GM12878 (cell line): Measurements from ENCODE around the gene DIPK2A. TPM values are rescaled to one million over a fixed set of nuclear protein-coding genes. Genes with fewer than 3 reads are reported as not detected.

ENCODE experiments used
- ATAC-seq: fragments of 200-7000 bp; cut with Tn5 transposase; 3 replicates; pipeline ENCODE4 v1.9.1; 2020; ENCODE audit warnings: mild to moderate bottlenecking, moderate library complexity
- BruUV-seq: library from RNA; stranded (reverse); fragments of 400-500 nt; replicated peaks from 2 replicates; lab custom pipeline; 2021; lab: Mats Ljungman, UMichigan
- CTCF ChIA-PET: fragments of 300-600 bp; sonication (Branson Sonifier 250); formaldehyde crosslinking; extraction: SDS; loops from one replicate; lab custom pipeline; 2021; ENCODE audit warnings: inconsistent platforms; lab: Yijun Ruan, JAX
- POLR2A ChIA-PET: fragments of 350-600 bp; formaldehyde crosslinking; extraction: SDS; loops from one replicate; lab custom pipeline; 2021; ENCODE audit warnings: inconsistent platforms; lab: Charles Lee
- RAD21 ChIA-PET: fragments of 300-600 bp; sonication (Branson Sonifier 250); formaldehyde crosslinking; loops from one replicate; lab custom pipeline; 2023; ENCODE audit warnings: antibody characterized with exemption; ENCODE audit not compliant: unreplicated experiment; lab: Charles Lee
- SMC1A ChIA-PET: fragments of 300-600 bp; sonication (Branson Sonifier 250); formaldehyde crosslinking; loops from one replicate; lab custom pipeline; 2023; ENCODE audit not compliant: unreplicated experiment, uncharacterized antibody; lab: Charles Lee
- DNase-seq: peaks from one replicate; pipeline ENCODE4 v3.0.0-alpha.2; 2011; ENCODE audit warnings: low read depth, low spot score
- FAIRE-seq: peaks from 3 replicates; lab custom pipeline; 2011; peaks lifted over from hg19 to GRCh38; lab: Jason Lieb, UNC
- H2AFZ ChIP-seq: 2 replicates; pipeline ENCODE4 v1.6.0; 2011; ENCODE audit warnings: low read depth, low read length, control low read depth; ENCODE audit not compliant: control insufficient read depth
- H3K27ac ChIP-seq: 2 replicates; pipeline ENCODE4 v1.5.1; 2011; ENCODE audit warnings: control low read depth; ENCODE audit not compliant: control insufficient read depth, insufficient read depth
- H3K27me3 ChIP-seq, 2 experiments: replicated peaks in 1 of 2; 2 replicates each; pipeline versions ENCODE4 v1.6.0 to v1.6.1; 2011; ENCODE audit warnings: low read length in 1 of 2; ENCODE audit not compliant: control insufficient read depth in 2 of 2, insufficient read depth in 2 of 2
- H3K36me3 ChIP-seq, 2 experiments: 2 replicates each; pipeline ENCODE4 v1.5.1; 2011; ENCODE audit warnings: low read length in 1 of 2; ENCODE audit not compliant: control insufficient read depth in 2 of 2, insufficient read depth in 2 of 2
- H3K4me1 ChIP-seq: 2 replicates; pipeline ENCODE4 v1.6.1; 2011; ENCODE audit warnings: mild to moderate bottlenecking, low read length, moderate library complexity, mixed read lengths; ENCODE audit not compliant: control insufficient read depth, insufficient read depth
- H3K4me2 ChIP-seq: 2 replicates; pipeline ENCODE4 v1.6.0; 2011; ENCODE audit warnings: control low read depth; ENCODE audit not compliant: control insufficient read depth, insufficient read depth
- H3K4me3 ChIP-seq: fragments of 200-600 bp; sonication (generic); 2 replicates; pipeline ENCODE4 v1.5.1; 2016
- H3K79me2 ChIP-seq: 2 replicates; pipeline ENCODE4 v1.6.0; 2011; ENCODE audit warnings: low read length; ENCODE audit not compliant: control insufficient read depth, insufficient read depth
- H3K9ac ChIP-seq: 2 replicates; pipeline ENCODE4 v1.8.0; 2011; ENCODE audit warnings: low read length, control low read depth, mixed read lengths; ENCODE audit not compliant: control insufficient read depth, insufficient read depth
- H3K9me3 ChIP-seq: replicated peaks from 3 replicates; pipeline ENCODE4 v1.5.1; 2011; ENCODE audit warnings: mild to moderate bottlenecking, low read length; ENCODE audit not compliant: control insufficient read depth, insufficient read depth
- H4K20me1 ChIP-seq: 2 replicates; pipeline ENCODE4 v1.6.0; 2011; ENCODE audit not compliant: control insufficient read depth, insufficient read depth
- BRCA1 ChIP-seq: IDR thresholded peaks from 2 replicates; pipeline ENCODE4 v1.6.1; 2011; ENCODE audit warnings: low read depth, low read length, improper control_type of control experiment
- CBX3 ChIP-seq: fragments of 200-600 bp; sonication (generic); IDR thresholded peaks from 2 replicates; pipeline ENCODE4 v1.6.1; 2016; ENCODE audit warnings: low read depth, borderline replicate concordance
- CEBPB ChIP-seq, 2 experiments: fragments of 150-350 bp in 1 of 2; IDR thresholded peaks; 2 replicates each; pipeline ENCODE4 v1.6.1; 2012 to 2014; ENCODE audit warnings: low read depth in 2 of 2, low read length in 2 of 2, borderline replicate concordance in 1 of 2, inconsistent platforms in 1 of 2
- CHD2 ChIP-seq: IDR thresholded peaks from 2 replicates; pipeline ENCODE4 v1.6.1; 2011; ENCODE audit warnings: low read depth, low read length, improper control_type of control experiment, borderline replicate concordance
- CREB1 ChIP-seq: IDR thresholded peaks from 2 replicates; pipeline ENCODE4 v1.6.1; 2012; ENCODE audit warnings: low read depth, mild to moderate bottlenecking, inconsistent platforms
- FOS ChIP-seq: IDR thresholded peaks from 3 replicates; pipeline ENCODE4 v1.6.1; 2011; ENCODE audit warnings: borderline replicate concordance; ENCODE audit not compliant: insufficient read length; ENCODE audit errors: extremely low read depth
- GABPA ChIP-seq: IDR thresholded peaks from 2 replicates; pipeline ENCODE4 v1.6.1; 2014; ENCODE audit warnings: antibody characterized with exemption, low read depth, mild to moderate bottlenecking, inconsistent platforms
- JUNB ChIP-seq: IDR thresholded peaks from 2 replicates; pipeline ENCODE4 v1.6.1; 2016; ENCODE audit warnings: antibody characterized with exemption, mild to moderate bottlenecking
- LARP7 ChIP-seq: fragments of 450-650 bp; IDR thresholded peaks from 2 replicates; pipeline ENCODE4 v1.6.1; 2017; ENCODE audit warnings: mild to moderate bottlenecking
- MEF2B ChIP-seq: fragments of 450-650 bp; IDR thresholded peaks from 2 replicates; pipeline ENCODE4 v1.6.1; 2018; ENCODE audit warnings: mild to moderate bottlenecking, moderate library complexity; ENCODE audit not compliant: partially characterized antibody, poor library complexity, severe bottlenecking
- PKNOX1 ChIP-seq: fragments of 450-650 bp; IDR thresholded peaks from 2 replicates; pipeline ENCODE4 v1.6.1; 2016; ENCODE audit warnings: mild to moderate bottlenecking
- SMARCA5 ChIP-seq: fragments of 450-650 bp; IDR thresholded peaks from 2 replicates; pipeline ENCODE4 v1.6.1; 2017; ENCODE audit warnings: mild to moderate bottlenecking
- YBX1 ChIP-seq: fragments of 450-650 bp; IDR thresholded peaks from 2 replicates; pipeline ENCODE4 v1.6.1; 2016; ENCODE audit warnings: antibody characterized with exemption
- ZBED1 ChIP-seq: IDR thresholded peaks from 2 replicates; pipeline ENCODE4 v1.6.1; 2016; ENCODE audit warnings: borderline replicate concordance
- ZBTB40 ChIP-seq: fragments of 450-650 bp; IDR thresholded peaks from 2 replicates; pipeline ENCODE4 v1.6.1; 2016; ENCODE audit warnings: mild to moderate bottlenecking, moderate library complexity, borderline replicate concordance
- ZNF207 ChIP-seq: fragments of 450-650 bp; IDR thresholded peaks from 2 replicates; pipeline ENCODE4 v1.6.1; 2014; ENCODE audit warnings: antibody characterized with exemption, mild to moderate bottlenecking, borderline replicate concordance
- WGBS: methylation state at CpG from one replicate; pipeline ENCODE4 v1.1.6; 2016; ENCODE audit warnings: low lambda C conversion rate; ENCODE audit not compliant: insufficient replicate concordance, insufficient coverage; ENCODE audit errors: missing lambda C conversion rate; 5-methylcytosine and 5-hydroxymethylcytosine counted together
- in situ Hi-C: fragments of 300-500 bp; cut with MboI; formaldehyde crosslinking; loops from 9 replicates; pipeline ENCODE4 v1.14.3; 2018; ENCODE audit warnings: mixed read lengths
- intact Hi-C: fragments of 100-400 bp; cut with micrococcal nuclease; formaldehyde crosslinking; loops from one replicate; pipeline ENCODE4 v1.14.2; 2022; ENCODE audit not compliant: unreplicated experiment
- polyA plus RNA-seq, 11 experiments: library from polyadenylated mRNA; depleted of rRNA in 4 of 11; unstranded in 6 of 11; stranded (reverse) in 5 of 11; fragments of >200 nt; fragmentation: Nextera tagmentation in 4 of 11; fragmentation: Illumina TruSeq in 1 of 11; extraction: Ambion mirVana in 4 of 11; extraction: Trizol in 1 of 11; gene quantifications; 1 replicate in 1 of 11; 2 replicates in 10 of 11; pipeline versions ENCODE4 v1.2.1 to v1.2.3, GENCODE V29; 2011 to 2016; ENCODE audit warnings: inconsistent platforms in 2 of 11, missing spikeins in 2 of 11, low read depth in 1 of 11
- total RNA-seq, 4 experiments: library from RNA; depleted of rRNA in 3 of 4; stranded (reverse); fragments of >200 nt in 3 of 4; fragmentation: Illumina TruSeq in 1 of 4; extraction: Trizol in 1 of 4; gene quantifications; 2 replicates each; pipeline versions ENCODE4 v1.2.1 to v1.2.3, GENCODE V29; 2013 to 2021

Gene DIPK2A
- total and polyA plus RNA-seq, 10 of the 15 experiments (the other 5 are each of a cell fraction or from before 2014, with no cell fraction given): 4.6 to 36.4 (median 15.0) TPM

- TF ChIP-seq PKNOX1 (no peak), CBX3 (no peak)
Measured at GRCh38 chr3:143998266-143998665, 26.6 kb downstream of the DIPK2A start (continued).

GRCh38 chr3:144003051-144003450 lies 31.4 kb downstream of the DIPK2A start:
- no TSS peak for BruUV-seq
- Histone ChIP-seq H2AFZ (no peak overlapping the region), H4K20me1 (no peaks in the 10 kb centered on the region), H3K9ac (no peak overlapping the region), H3K27ac (no peak overlapping the region), H3K9me3 (no peaks in the 10 kb centered on the region; the same call in 2 of the 3 replicates), H3K79me2 (no peaks in the 10 kb centered on the region), H3K4me1 (no peaks in the 10 kb centered on the region; the same call in 1 of the 2 replicates), H3K4me2 (no peak overlapping the region), H3K27me3 (no peaks in the 10 kb centered on the region), H3K36me3 (no peaks in the 10 kb centered on the region), H3K4me3 (no peak overlapping the region)
- ChIA-PET CTCF (no interaction called here), POLR2A (no interaction called here), RAD21 (no interaction called here), SMC1A (no interaction called here)
- no peak for FAIRE-seq
- ATAC-seq: no peak
- intact Hi-C loops: no loop called here
- no peak for DNase-seq
- in situ Hi-C loops: no loop called here
- WGBS: 100% methylated on average over 1 of the region's 1 CpG
- no peak for TF ChIP-seq YBX1
- TF ChIP-seq CHD2: no peak
- no peak for TF ChIP-seq CREB1
- TF ChIP-seq MEF2B: no peak
- TF ChIP-seq JUNB: no peak
- no peak for TF ChIP-seq CEBPB (IDR thresholded peaks at IDR 0.05; ENCODE audit: borderline replicate concordance in 1 of 2, low read depth in 2 of 2, low read length in 2 of 2)
- no peak for TF ChIP-seq ZBED1
- no peak for TF ChIP-seq ZBTB40
- TF ChIP-seq SMARCA5: no peak
- TF ChIP-seq BRCA1: no peak
- TF ChIP-seq FOS: no peak
- TF ChIP-seq GABPA: no peak
- no peak for TF ChIP-seq LARP7
- no peak for TF ChIP-seq ZNF207
